Heart right ventricle (tissue), 16 donors: ENCODE measurements around the gene GEN1. TPM values are rescaled to one million over a fixed set of nuclear protein-coding genes. Genes with fewer than 3 reads are reported as not detected.
A peak's percentile ranks its signal among the peaks of the same experiment; 100 is the strongest.

ENCODE experiments used
- ATAC-seq, 8 donors: fragments of 200-7000 bp; cut with Tn5 transposase; one replicate each; pipeline ENCODE4 v1.9.1; 2020; ENCODE audit warnings: mild to moderate bottlenecking in 8 of 8, moderate library complexity in 8 of 8, moderate number of reproducible peaks in 1 of 8
- DNase-seq, 2 donors: peaks; one replicate each; pipeline ENCODE4 v3.0.0-alpha.2; 2020
- H3K27ac ChIP-seq, 10 donors: fragments of 200-600 bp; sonication (generic) in 2 of 10; one replicate each; pipeline versions ENCODE4 v1.5.0 to v1.8.0; 2020 to 2022; ENCODE audit warnings: mild to moderate bottlenecking in 3 of 10
- H3K27me3 ChIP-seq, 7 donors: fragments of 200-600 bp; one replicate each; pipeline ENCODE4 v1.8.0; 2021 to 2022; ENCODE audit warnings: mild to moderate bottlenecking in 2 of 7
- H3K36me3 ChIP-seq, 9 donors: fragments of 200-600 bp; sonication (generic) in 1 of 9; one replicate each; pipeline versions ENCODE4 v1.5.0 to v1.8.0; 2020 to 2022; ENCODE audit warnings: mild to moderate bottlenecking in 2 of 9
- H3K4me1 ChIP-seq, 9 donors: fragments of 200-600 bp; sonication (generic) in 1 of 9; one replicate each; pipeline versions ENCODE4 v1.5.0 to v1.8.0; 2020 to 2022; ENCODE audit warnings: mild to moderate bottlenecking in 4 of 9
- H3K4me3 ChIP-seq, 10 donors: fragments of 200-600 bp; sonication (generic) in 2 of 10; one replicate each; pipeline versions ENCODE4 v1.5.0 to v1.8.0; 2020 to 2022; ENCODE audit warnings: mild to moderate bottlenecking in 7 of 10, moderate library complexity in 2 of 10
- H3K9me3 ChIP-seq, 11 donors: fragments of 200-600 bp in 10 of 11; sonication (generic) in 2 of 11; one replicate each; pipeline versions ENCODE4 v1.5.0 to v1.8.0; 2013 to 2022; ENCODE audit warnings: mild to moderate bottlenecking in 2 of 11, control low read depth in 1 of 11, moderate library complexity in 1 of 11
- WGBS, 2 donors: extraction: QIAGEN DNeasy Blood & Tissue Kit; methylation state at CpG; one replicate each; pipeline ENCODE4 v1.1.7; 2013; ENCODE audit warnings: inconsistent platforms in 1 of 2; 5-methylcytosine and 5-hydroxymethylcytosine counted together
- intact Hi-C, 10 donors: fragments of 100-400 bp; cut with DNase I; formaldehyde crosslinking; loops; one replicate each; pipeline versions ENCODE4 v1.11.1 to v1.14.2; 2022
- polyA plus RNA-seq, 2 donors: library from polyadenylated mRNA; stranded (reverse); fragments of 200-250 nt; gene quantifications; one replicate each; pipeline ENCODE4 v1.2.3, GENCODE V29; 2013
- total RNA-seq, 10 donors: library from RNA; stranded (reverse); fragmentation: NEBNext Ultra II Directional in 3 of 10; extraction: Animal tissue kit (Norgen Biotek cat#: 25700) in 3 of 10; gene quantifications; one replicate each; pipeline versions ENCODE4 v1.2.1 to v1.2.4, GENCODE V29; 2021 to 2023
- TF ChIP-seq, protein P1 (sequence below), 9 donors: fragments of 200-600 bp; sonication (generic) in 2 of 9; IDR thresholded peaks; one replicate each; pipeline versions ENCODE4 v1.5.0 to v1.8.0; 2021 to 2022; ENCODE audit warnings: antibody characterized with exemption in 9 of 9, mild to moderate bottlenecking in 5 of 9, moderate library complexity in 1 of 9
- donor health status: Arrhythmogenic right ventricular cardiomyopathy.
- donor health status: ischemic (EF 13 %, LVEDD 7.1; RV severe dilation, severe dysfunction).
- donor health status: healthy with polysubstance abuse.
- donor health status: DM: no; HTN: yes; CAD: no.
- donor health status: DM: no; HTN: no; CAD: no.
- donor health status: ischemic (EF 25% LVEDD 6.9; RV normal size, moderate dysfunction).
- donor health status: ischemic (EF 25% LVEDD 5.7; RV mildly dilated, moderate dysfunction).
- donor health status: healthy.
- donor health status: DM: yes; HTN: yes; CAD: no.
- donor health status: Ischemic cardiomyopathy.
- donor health status: ischemic (EF 35%, LVEDD 5.7; RV mildly dilated, moderate dysfunction).
- donor health status: nonischemic (EF 11% LVEDD 7.7; RV severe dilation, severe dysfunction).
- donor health status: DM: yes; HTN: yes; CAD: no.
- donor health status: PGD.
- donor health status: ischemic (EF 29% LVEDD 5.4; RV normal size, mild dysfunction).
- donor health status: nonischemic (EF 23%, LVEDD 6.1; RV moderate dilation, normal function).

The GEN1 gene
- total and polyA plus RNA-seq, 12 donors: 0.71 to 5.4 (median 3.8) TPM

DNA sequence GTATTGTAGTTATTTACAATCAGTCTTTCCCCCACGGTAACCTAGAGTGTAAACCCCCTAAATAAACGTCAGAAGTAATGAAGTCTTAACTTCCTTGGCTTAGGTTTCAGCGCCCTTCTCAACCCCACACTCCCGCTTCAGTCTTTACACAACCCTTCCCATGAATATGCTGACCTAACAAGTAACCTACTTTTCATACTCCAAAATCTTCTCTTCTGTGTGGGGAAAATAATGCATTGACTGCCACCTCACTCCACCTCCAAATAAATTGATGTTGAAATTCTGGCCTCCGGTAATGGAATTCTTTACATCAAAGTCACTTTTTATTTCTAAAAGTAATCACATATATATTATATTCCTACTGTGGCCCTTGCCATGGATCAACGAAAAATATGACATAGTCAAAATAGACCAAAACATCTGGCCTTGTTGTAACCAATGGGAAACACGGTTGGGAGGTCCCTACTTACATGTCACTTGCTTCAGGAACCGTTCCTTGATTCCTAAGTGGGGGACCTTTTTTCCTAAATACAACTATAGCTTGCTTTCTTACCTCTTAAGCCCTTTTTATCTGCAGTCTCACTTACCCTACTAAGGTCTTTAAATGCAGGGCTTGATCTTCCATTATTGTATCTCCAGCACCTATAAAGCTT is 961 bp downstream of the GEN1 start:
- no peaks in the 10 kb centered on the region for H3K27me3 ChIP-seq
- DNase-seq (no peak), ATAC-seq (no peak)
- intact Hi-C loops: loop anchor here in 6 of 10 donors (2.0 to 10.0 kb wide), 4 partner anchors 67 to 77 kb away; no protein-coding TSS in a partner anchor
- TF ChIP-seq, protein P1, sequence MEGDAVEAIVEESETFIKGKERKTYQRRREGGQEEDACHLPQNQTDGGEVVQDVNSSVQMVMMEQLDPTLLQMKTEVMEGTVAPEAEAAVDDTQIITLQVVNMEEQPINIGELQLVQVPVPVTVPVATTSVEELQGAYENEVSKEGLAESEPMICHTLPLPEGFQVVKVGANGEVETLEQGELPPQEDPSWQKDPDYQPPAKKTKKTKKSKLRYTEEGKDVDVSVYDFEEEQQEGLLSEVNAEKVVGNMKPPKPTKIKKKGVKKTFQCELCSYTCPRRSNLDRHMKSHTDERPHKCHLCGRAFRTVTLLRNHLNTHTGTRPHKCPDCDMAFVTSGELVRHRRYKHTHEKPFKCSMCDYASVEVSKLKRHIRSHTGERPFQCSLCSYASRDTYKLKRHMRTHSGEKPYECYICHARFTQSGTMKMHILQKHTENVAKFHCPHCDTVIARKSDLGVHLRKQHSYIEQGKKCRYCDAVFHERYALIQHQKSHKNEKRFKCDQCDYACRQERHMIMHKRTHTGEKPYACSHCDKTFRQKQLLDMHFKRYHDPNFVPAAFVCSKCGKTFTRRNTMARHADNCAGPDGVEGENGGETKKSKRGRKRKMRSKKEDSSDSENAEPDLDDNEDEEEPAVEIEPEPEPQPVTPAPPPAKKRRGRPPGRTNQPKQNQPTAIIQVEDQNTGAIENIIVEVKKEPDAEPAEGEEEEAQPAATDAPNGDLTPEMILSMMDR (IDR thresholded peaks at IDR 0.05): no peak
- peak overlapping the region; percentile 93 to 99 (median 98) for H3K27ac ChIP-seq
- no peaks in the 10 kb centered on the region for H3K9me3 ChIP-seq
- peaks cover 0 to 48% (median 29%) of the 10 kb centered on the region in 9 donors for H3K4me1 ChIP-seq
- peak overlapping the region; percentile 81 to 98 (median 92) for H3K4me3 ChIP-seq
- 15 to 17% methylated on average over 8 of the region's 8 CpGs for WGBS, 2 donors
- peaks cover 0 to 4% (median 0%) of the 10 kb centered on the region in 9 donors for H3K36me3 ChIP-seq

DNA sequence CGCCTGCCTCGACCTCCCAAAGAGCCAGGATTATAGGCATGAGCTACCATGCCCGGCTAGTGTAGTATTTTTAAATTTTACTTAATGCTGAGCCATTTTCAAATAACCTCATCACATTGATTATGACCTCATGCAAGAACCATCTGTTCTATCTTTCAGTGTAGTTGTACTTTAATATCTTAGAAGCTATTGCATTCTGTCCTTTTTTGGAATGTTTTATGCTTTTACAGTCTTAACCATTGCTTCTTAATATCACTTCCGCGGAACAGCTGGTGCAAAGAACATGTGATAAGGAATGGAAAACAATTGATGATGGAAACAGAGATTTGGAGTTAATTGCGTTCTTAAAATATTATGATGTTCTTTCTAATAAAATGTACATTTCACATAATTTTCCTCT is 2.7 kb downstream of the GEN1 start:
- DNase-seq (no peak), ATAC-seq (no peak)
- Histone ChIP-seq H3K9me3 (no peaks in the 10 kb centered on the region), H3K4me1 (peaks cover 0 to 39% (median 27%) of the 10 kb centered on the region in 9 donors), H3K36me3 (peaks cover 0 to 6% (median 0%) of the 10 kb centered on the region in 9 donors), H3K4me3 (no peak overlapping the region), H3K27me3 (no peaks in the 10 kb centered on the region), H3K27ac (no peak overlapping the region)
- TF ChIP-seq, protein P1 (IDR thresholded peaks at IDR 0.05): no peak
- intact Hi-C loops: loop anchor here in 2 of 10 donors (10.0 kb wide), 1 partner anchor 68 kb away; no protein-coding TSS in a partner anchor
- WGBS, 2 donors: 76 to 78% methylated on average over 6 of the region's 6 CpGs

DNA sequence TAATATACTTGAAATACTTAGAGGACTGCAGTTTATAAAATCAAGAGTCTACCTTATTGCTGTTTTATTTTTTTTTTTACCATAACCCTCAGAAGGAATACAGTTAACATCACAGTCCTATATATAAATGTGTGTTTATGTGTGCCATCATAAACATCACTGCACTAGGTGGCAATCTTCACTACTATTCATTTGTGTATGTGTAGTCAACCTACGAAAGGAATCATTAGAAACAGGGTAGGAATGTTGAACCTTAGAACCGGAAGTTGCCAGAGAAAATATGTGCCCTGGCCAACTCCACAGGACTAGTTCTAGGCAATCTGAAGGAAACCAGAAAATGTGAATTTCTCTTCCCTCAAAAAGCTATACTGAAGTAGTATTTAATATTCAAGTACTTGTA is 3.4 kb downstream of the GEN1 start:
- WGBS, 2 donors: 41 to 51% methylated on average over 2 of the region's 2 CpGs

DNA sequence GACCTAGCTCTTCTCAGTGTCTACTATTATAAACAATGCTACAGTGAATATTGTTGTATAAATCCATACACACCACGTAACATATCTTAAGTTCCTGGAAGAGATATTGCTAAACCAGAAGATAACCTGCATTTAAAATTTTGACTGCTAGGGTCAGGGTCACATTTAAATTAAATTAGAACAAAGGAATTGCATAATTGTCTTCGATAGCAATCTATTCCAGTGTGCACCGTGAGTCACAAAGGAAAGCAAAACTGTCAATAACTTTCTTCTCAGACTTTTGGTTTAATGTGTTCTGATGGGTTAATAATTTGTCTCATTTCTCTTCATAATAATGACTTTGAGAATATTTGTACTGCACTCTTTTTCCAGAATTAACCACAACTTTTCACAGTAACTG is 4.2 kb downstream of the GEN1 start:
- no peaks in the 10 kb centered on the region for H3K9me3 ChIP-seq
- no peaks in the 10 kb centered on the region for H3K27me3 ChIP-seq
- DNase-seq: no peak
- TF ChIP-seq, protein P1 (IDR thresholded peaks at IDR 0.05): no peak
- peaks cover 0 to 27% (median 14%) of the 10 kb centered on the region in 9 donors for H3K4me1 ChIP-seq
- 76 to 89% methylated on average over 3 of the region's 3 CpGs for WGBS, 2 donors
- peak overlapping the region in 2 of 10 donors; percentile 15 to 29 for H3K27ac ChIP-seq
- intact Hi-C loops: loop anchor here in 2 of 10 donors (10.0 kb wide), 1 partner anchor 67 kb away; no protein-coding TSS in a partner anchor
- no peak overlapping the region for H3K4me3 ChIP-seq
- no peak for ATAC-seq
- H3K36me3 ChIP-seq: peaks cover 0 to 14% (median 0%) of the 10 kb centered on the region in 9 donors

More for the DNA sequence above, 3.4 kb downstream of the GEN1 start:
- peaks cover 0 to 10% (median 0%) of the 10 kb centered on the region in 9 donors for H3K36me3 ChIP-seq
- H3K9me3 ChIP-seq: no peaks in the 10 kb centered on the region
- peaks cover 0 to 33% (median 21%) of the 10 kb centered on the region in 9 donors for H3K4me1 ChIP-seq
- TF ChIP-seq, protein P1 (IDR thresholded peaks at IDR 0.05): no peak
- ATAC-seq: no peak
- H3K4me3 ChIP-seq: no peak overlapping the region
- H3K27me3 ChIP-seq: no peaks in the 10 kb centered on the region
- intact Hi-C loops: loop anchor here in 2 of 10 donors (10.0 kb wide), 1 partner anchor 67 kb away; no protein-coding TSS in a partner anchor
- H3K27ac ChIP-seq: peak overlapping the region in 2 of 10 donors; percentile 15 to 29
- DNase-seq: no peak
